HG03469 (cell line): ENCODE measurements around the gene REC8.
"Not testable (repeated sequence)": the region's sequence is repeated elsewhere in the genome, so short reads cannot be mapped to it uniquely, and the experiment has no call there.

Experiments used
- ATAC-seq: cut with Tn5 transposase; IDR thresholded peaks from one replicate; pipeline ENCODE4 v1.9.1; 2021; ENCODE audit warnings: mild to moderate bottlenecking, moderate library complexity, moderate number of reproducible peaks; ENCODE audit not compliant: unreplicated experiment

The REC8 gene

GRCh38 chr14:24183014-24183481 lies 11.2 kb downstream of the REC8 start:
- no peak for ATAC-seq

DNA sequence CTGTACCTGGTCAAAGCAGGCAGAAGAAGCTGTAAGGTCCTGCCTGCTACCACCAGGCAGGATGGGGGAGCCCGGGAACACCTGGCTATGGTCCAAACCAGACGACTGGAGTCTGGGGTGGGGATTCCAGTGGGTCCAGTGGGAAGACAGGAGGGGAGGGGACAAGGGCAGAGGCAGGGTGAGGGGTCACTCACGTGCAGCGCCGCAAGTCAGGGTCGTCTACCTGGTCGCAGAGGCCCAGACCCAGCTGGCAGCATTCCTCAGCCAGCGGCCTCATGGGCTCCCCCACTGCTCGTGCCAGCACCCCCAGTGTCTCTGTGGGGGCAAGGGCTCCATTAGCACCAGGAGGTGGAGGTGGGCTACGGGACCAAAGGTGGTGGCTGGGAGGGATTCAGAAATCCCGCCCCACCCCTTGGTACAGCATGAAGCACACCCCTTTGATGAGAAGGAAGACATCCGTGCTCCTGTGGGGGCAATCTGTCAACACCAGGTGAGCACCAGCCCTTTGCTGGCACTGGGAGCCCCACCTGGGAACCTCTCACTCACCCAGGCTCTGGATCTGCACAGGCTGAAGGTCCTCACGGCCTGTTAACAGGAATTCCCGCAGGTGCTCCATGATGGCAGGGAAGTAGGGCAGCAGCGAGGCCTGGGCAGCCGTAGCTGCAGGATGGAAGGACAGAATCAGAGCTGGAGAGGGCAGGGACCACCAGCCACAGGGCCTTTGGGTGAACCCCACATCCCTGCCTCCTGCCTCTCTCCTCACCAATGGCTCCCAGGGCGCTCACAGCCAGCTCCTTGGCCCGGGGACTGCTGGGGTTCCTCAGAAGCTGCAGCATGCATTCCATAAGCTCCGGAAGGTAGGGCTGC lies 12.5 kb downstream of the REC8 start:
- ATAC-seq = no peak

- no peak for ATAC-seq
Measured at GRCh38 chr14:24185026-24185425, 13.1 kb downstream of the REC8 start.

DNA sequence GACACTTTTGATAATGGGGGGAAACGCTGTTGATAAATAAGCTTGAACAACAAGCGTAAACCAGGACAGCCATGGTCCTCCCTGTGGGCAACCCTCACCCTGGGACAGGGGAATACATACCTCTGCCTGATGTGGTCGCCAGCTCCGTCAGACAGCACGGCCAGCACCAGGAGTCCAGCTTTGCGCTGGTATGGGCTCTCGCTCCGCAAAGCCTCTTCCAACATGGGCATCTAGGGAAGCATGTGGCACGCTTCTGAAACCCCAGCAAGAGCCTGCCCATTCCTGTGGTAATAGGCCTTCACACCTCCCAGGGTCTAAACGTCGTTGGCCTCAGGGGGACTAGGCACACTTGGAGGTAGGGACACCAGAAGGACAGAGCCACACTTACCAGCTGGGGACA lies 13.9 kb downstream of the REC8 start:
- ATAC-seq = no peak

DNA sequence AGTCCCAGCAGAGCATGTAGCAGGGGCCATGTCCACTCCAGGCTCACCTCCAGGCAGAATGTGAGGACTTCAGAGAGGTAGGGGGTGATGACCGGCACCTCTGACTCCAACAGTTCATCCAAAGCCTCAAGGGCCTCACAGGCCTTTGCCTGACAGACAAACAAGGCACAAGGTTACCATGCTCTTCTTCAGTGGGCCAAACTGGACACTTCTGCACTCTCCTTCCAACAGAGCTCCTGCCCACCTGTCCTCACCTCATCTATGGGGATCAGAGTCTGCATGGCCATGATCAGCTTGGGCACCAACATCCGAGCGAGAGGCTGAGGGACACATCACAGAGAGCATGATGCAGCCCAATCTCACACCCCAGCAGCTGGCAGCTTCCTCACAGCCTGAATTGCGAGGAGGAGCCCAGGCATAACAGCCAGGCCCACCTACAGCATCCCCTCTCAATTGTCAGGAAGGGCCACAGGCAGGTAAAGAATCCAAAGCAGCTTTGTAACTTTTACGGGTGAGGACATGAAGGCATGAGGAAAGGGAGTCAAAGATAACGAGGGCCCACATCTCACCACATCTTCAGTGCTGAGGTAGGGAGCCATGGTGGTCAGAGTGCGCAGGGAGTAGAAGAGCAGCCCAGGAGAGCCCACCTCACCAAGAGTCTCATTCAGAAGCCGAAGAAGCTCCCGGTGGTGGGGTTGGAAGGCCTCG lies 15.1 kb downstream of the REC8 start:
- ATAC-seq = no peak

DNA sequence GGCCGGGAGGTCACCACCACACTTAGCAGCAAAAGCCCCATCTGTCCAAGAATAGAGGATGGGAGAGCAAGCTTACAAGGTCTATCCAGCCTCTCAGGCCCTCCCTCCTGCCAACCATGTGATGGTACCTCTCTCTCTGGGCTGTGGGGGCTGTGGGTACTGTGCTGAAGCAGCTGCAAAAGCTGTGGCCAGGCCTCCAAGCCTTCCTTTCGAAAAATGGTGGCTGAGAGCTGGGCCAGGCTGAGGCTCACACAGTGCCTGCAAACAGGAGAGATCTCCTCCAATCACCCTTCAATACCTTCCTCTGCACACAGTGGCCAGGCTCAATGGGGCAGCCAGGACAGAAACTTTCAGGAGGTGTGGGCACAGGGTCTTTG lies 15.6 kb downstream of the REC8 start:
- ATAC-seq = no peak

- ATAC-seq = peak; percentile 78
Measured at GRCh38 chr14:24188251-24189058, 16.6 kb downstream of the REC8 start, which contains the start of gene IPO4. IPO4 (minus strand) TSS chr14:24188816; CDS start chr14:24188787, 29 bp downstream.

DNA sequence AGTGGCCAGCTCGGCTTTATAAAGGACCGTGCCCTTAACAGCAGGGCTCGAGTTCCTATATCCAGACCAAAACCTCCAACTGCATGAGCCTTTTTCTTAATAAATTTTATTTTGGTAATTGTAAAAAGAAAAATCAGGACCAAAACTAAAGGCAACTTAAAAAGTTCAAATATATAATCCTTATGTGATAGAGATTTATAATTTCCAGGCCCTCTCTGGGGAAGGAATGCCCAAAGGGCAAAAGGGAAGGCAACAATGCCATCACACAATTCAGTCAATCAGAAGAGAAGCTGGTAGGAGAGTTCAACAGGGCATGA lies 17.1 kb downstream of the REC8 start:
- ATAC-seq = no peak

- no peak for ATAC-seq
Measured at GRCh38 chr14:24189460-24189859, 17.6 kb downstream of the REC8 start.

DNA sequence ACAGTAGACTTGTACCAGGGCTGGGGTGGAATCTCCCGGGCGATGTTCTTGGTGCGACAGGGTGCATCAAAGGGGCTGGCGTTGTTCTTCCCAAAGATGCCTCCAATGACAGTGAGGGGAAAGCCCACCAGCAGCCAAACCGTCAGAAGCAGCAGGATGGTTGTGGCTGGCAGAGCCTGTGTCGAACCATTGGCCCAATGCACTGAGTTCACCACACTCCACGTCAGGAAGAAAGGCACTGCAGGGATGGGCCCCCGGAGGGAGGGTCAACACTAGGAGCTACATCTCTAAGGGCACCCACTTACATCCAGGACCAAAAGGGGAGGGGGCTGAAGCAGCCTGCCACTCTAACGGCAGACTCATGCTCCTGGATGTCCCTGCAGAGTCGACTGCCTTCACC lies 18.5 kb downstream of the REC8 start:
- ATAC-seq = no peak

- no peak for ATAC-seq
Measured at GRCh38 chr14:24192933-24193332, 21.1 kb downstream of the REC8 start.

DNA sequence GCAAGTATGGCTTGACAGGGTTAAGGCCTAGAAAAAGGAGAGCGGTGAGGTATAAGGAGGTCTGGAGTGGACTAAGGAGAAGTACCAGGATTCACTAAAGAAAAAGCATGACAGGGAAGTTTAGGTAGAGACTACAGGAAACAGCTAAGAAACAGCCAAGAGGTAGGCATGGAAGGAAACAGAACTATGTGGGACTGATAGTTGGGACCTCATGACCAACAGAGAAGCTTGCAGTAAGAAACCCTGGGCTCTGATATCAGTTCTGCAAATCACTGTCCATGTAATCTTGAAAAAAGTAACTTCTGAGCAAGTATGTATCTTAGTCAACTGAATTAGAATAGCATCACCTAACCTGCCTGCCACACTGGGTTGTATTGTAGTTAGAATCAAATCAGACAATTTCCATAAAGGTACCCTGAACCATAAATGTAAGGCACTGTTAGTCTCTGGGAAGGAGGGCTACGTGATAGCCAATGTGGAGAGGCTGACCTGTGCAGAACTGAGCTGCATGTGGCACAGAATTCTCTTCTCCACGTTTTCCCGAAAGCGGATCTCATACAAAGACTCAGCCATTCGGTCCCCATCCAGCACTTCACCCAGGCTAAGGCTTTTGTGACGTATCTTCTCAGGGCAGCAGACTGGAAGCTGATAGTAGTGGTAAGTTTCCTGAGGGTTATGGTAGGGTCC lies 22.4 kb downstream of the REC8 start:
- no peak for ATAC-seq

DNA sequence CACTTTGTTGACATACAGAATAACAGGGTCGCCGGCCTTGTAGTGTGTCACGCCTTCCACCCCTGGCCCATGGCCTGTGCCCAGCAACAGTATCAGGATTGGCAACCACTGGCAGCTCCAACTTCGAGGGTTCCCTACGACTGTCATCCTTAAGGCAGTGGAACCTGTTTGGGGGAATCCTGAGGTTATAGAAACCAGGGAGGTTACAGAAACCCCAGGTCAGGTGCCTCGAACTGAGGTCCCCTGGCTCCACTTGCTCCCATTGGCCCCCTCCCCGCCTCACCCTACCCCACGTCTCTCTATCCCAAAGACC lies 22.9 kb downstream of the REC8 start:
- ATAC-seq = no peak

DNA sequence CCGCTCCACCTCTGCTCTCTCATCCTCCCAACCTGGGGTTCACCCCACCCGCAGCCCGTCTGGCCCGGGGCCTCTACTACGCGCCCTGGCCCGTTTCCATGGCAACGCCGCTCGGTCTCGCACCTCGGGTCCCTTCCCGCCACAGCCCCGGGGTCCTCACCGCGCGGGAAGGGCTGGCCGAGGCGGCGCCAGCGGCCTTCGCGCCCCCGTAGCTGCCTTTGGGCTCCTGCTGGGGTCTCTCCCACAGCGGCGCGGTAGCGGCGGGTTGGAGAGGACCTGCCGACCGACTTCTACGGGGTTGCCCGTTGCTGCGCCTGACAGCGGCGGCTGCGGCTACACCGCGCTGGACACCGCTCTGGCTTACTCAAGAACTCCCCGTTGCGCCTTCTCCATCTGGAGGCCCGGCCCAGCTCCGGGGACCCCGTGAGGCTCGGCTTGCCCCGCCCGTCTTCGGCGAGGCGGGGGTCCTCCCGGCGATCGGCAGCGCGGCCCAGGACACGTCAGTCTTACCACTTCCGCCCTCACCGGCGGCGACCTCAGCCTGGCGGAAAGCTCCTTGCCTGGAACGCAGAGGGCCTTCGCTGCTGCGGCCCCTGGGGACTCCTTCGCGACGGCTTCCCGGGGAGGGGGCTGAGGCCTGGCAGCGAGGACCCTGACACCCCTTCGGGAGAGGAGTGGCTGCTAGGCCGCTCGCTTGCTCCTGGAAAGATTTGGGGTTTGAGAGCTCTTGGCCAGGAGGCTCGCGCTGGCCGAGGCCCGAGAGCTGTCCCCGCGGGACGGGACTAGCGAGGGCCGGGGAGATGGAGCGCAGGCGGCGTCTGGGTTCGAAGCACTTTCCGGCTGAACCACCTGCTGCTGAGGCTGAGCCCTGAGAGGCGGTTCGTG lies 23.5 kb downstream of the REC8 start, which contains the start of gene TM9SF1:
Gene TM9SF1 (minus strand): TSS at position 256 of the 885 bp plus-strand sequence. CDS start 422 bp downstream, outside the sequence.
- peak; percentile 73 for ATAC-seq

GRCh38 chr14:24196071-24197055 lies 24.5 kb downstream of the REC8 start:
- ATAC-seq = no peak

DNA sequence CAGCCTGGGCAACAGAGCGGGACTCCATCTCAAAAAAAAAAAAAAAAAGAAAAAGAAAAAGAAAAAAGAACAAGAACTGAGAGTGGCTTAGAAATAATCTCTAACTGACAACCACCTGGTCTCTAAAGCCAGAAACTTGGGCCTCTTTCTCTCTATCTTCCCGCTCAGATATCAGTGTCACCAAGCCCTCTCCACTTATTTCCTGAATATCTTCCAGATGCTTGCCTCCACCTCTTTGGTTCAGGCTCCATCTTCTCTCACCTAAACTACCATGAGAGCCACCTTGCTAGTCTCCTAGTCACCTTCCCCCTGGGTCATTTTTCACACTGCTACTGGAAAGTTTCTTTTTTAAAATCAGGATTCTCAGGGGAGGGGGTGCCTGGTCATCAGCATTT lies 25.2 kb downstream of the REC8 start:
- no peak for ATAC-seq

DNA sequence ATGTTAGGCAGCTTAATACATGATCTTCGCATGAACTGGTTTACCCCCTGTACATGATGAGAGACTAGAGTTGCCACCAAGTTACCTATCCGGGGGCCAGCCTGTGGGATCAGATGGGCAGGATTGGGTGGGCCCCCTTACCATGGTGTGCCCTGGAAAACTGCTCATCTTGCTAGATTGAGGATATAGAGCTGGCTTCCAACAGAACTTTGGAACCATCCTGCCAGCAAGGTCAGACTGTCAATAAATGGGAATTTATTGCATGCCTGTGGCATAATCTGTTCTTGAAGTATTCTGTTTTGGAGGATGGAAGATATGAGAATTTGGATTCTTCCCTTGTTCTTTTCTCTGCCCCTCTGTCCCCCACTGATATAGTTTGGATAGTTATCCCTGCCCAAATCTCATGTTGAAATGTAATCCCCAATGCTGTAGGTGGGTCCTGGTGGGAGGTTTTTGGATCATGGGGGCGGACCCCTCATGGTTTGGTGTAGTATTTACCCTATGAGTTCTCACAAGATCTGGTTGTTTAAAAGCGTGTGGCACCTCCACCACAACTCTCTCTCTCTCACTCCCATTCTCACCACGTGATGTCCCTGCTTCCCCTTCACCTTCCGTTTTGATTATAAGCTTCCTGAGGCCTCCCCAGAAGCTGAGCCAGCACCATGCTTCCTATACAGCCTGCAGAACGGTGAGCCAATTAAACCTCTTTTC lies 27.1 kb downstream of the REC8 start:
- no peak for ATAC-seq

- ATAC-seq = not testable (repeated sequence)
Measured at GRCh38 chr14:24202538-24202937, 30.7 kb downstream of the REC8 start.
